ENCODE data around the gene FIP1L1.

FIP1L1 gene

DNA sequence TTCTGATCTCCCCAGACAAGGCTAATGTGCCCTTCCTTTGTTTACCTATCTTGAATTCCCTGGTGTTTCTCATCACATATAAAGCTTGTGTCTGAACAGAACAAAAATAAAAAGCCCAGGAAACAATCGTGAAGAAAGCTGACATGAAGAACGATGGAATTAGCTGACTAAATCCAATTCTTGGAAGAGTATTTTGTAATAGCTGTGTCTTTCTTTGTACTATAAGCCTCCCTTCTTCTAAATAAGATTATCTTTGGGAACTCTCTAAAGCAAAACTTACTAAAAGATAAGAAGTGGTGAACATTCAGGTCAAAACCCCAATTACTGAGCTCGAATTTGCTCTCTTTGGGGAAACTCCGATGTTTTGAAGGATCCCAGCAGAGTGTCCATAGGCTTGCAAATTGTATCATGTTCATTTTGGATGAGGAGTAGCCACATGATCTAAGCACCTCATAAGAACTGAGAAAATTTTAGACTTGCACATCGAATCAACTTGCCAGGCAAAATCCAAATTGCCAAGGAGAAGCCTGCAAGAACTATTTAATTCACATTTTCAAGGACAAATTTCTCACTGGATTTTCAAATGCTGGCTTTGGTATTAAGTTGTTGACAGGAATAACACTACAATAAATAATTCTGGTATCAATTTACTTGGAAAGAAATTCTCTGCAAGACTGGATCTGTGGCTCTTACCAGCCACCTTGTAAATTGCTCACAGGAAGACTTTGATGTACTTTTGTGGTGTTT, 107.6 kb downstream of the FIP1L1 start:
- H3F3A ChIP-seq (ENCODE audit: insufficient read depth), result no peaks in the 10 kb centered on the region
- TF ChIP-seq, protein P1, sequence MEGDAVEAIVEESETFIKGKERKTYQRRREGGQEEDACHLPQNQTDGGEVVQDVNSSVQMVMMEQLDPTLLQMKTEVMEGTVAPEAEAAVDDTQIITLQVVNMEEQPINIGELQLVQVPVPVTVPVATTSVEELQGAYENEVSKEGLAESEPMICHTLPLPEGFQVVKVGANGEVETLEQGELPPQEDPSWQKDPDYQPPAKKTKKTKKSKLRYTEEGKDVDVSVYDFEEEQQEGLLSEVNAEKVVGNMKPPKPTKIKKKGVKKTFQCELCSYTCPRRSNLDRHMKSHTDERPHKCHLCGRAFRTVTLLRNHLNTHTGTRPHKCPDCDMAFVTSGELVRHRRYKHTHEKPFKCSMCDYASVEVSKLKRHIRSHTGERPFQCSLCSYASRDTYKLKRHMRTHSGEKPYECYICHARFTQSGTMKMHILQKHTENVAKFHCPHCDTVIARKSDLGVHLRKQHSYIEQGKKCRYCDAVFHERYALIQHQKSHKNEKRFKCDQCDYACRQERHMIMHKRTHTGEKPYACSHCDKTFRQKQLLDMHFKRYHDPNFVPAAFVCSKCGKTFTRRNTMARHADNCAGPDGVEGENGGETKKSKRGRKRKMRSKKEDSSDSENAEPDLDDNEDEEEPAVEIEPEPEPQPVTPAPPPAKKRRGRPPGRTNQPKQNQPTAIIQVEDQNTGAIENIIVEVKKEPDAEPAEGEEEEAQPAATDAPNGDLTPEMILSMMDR (IDR thresholded peaks at IDR 0.05; ENCODE audit: insufficient read depth, low read length, poor library complexity, severe bottlenecking), result no peak
- TF ChIP-seq EZH2phosphoT487 (conservative IDR thresholded peaks at IDR 0.05; ENCODE audit: low read length), result no peak
- H2AFZ ChIP-seq (ENCODE audit: low read depth, low read length, severe bottlenecking), result no peak overlapping the region

DNA sequence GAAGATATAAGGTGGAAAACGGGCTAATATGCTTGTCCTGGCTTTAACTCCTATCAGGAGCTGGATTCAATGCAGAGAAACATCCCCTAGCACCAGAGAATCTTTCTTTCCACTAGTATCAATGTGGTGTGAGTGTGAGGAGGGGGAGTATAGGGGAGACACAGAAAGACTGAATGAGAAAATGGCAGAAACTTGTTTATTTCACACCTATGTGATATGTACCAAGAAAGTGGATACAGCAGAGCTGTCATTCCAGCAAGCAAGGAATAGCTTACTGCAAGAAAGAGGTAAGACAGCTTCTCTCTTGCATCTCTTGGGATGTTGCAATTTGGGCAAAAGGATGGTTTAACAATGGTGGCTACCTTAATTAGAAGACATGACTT, 108.2 kb downstream of the FIP1L1 start:
- no peaks in the 10 kb centered on the region for H3F3A ChIP-seq (ENCODE audit: insufficient read depth)
- no peaks in the 10 kb centered on the region for H3K36me3 ChIP-seq (ENCODE audit: low read length)
- no peaks in the 10 kb centered on the region for H3K27me3 ChIP-seq (ENCODE audit: low read length)
- no peak overlapping the region for H3K4me2 ChIP-seq (ENCODE audit: low read depth, low read length, poor library complexity, severe bottlenecking)
- no peak overlapping the region for H3K9ac ChIP-seq (ENCODE audit: low read length)
- no peaks in the 10 kb centered on the region for H4K20me1 ChIP-seq (ENCODE audit: low read depth, low read length)
- H3K4me3 ChIP-seq (ENCODE audit: insufficient read depth, low read length, poor library complexity, severe bottlenecking), result no peak overlapping the region
- H3K9me3 ChIP-seq (ENCODE audit: insufficient read depth, low read length), result no peaks in the 10 kb centered on the region
- no peak overlapping the region for H3K27ac ChIP-seq (ENCODE audit: low read depth, low read length)
- no peak overlapping the region for H2AFZ ChIP-seq (ENCODE audit: low read depth, low read length, severe bottlenecking)
- TF ChIP-seq, protein P1 (IDR thresholded peaks at IDR 0.05; ENCODE audit: insufficient read depth, low read length, poor library complexity, severe bottlenecking), result no peak
- no peak for TF ChIP-seq EZH2phosphoT487 (conservative IDR thresholded peaks at IDR 0.05; ENCODE audit: low read length)
- H3K79me2 ChIP-seq (ENCODE audit: insufficient read depth, low read length), result no peaks in the 10 kb centered on the region
- no peaks in the 10 kb centered on the region for H3K9me2 ChIP-seq (replicated peaks; ENCODE audit: insufficient read depth, low read length)

More for the DNA sequence above, 107.6 kb downstream of the FIP1L1 start:
- Histone ChIP-seq H3K4me3 (ENCODE audit: insufficient read depth, low read length, poor library complexity, severe bottlenecking) (no peak overlapping the region), H3K36me3 (ENCODE audit: low read length) (no peaks in the 10 kb centered on the region), H3K27me3 (ENCODE audit: low read length) (no peaks in the 10 kb centered on the region), H3K79me2 (ENCODE audit: insufficient read depth, low read length) (no peaks in the 10 kb centered on the region), H3K27ac (ENCODE audit: low read depth, low read length) (no peak overlapping the region), H3K4me2 (ENCODE audit: low read depth, low read length, poor library complexity, severe bottlenecking) (no peak overlapping the region), H4K20me1 (ENCODE audit: low read depth, low read length) (no peaks in the 10 kb centered on the region), H3K9ac (ENCODE audit: low read length) (no peak overlapping the region), H3K9me3 (ENCODE audit: insufficient read depth, low read length) (no peaks in the 10 kb centered on the region), H3K9me2 (replicated peaks; ENCODE audit: insufficient read depth, low read length) (no peaks in the 10 kb centered on the region)

DNA sequence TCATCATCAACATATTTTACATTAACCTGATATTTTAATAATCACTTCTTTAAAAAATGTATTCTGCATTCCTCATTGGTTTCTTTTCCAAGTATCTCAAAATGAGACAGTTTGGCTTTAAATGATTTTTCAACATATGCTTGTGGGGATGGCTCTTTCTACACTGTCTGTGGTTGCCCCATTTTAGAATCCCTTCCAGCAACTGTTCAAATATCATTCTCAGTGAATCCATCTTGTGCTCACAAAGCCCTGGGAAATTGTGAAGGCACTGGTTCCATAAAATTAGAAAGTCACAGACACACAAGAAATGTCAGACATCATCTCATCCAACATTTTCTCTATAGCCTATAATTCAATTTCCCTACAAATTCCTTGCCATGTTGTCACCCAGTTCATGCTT, 110.3 kb downstream of the FIP1L1 start:
- H3F3A ChIP-seq (ENCODE audit: insufficient read depth), result no peaks in the 10 kb centered on the region
- H3K9me3 ChIP-seq (ENCODE audit: insufficient read depth, low read length), result no peaks in the 10 kb centered on the region
- no peaks in the 10 kb centered on the region for H3K79me2 ChIP-seq (ENCODE audit: insufficient read depth, low read length)
- H4K20me1 ChIP-seq (ENCODE audit: low read depth, low read length), result no peaks in the 10 kb centered on the region
- no peaks in the 10 kb centered on the region for H3K9me2 ChIP-seq (replicated peaks; ENCODE audit: insufficient read depth, low read length)
- no peak overlapping the region for H3K4me2 ChIP-seq (ENCODE audit: low read depth, low read length, poor library complexity, severe bottlenecking)
- no peak overlapping the region for H3K4me3 ChIP-seq (ENCODE audit: insufficient read depth, low read length, poor library complexity, severe bottlenecking)
- H3K27ac ChIP-seq (ENCODE audit: low read depth, low read length), result no peak overlapping the region
- no peaks in the 10 kb centered on the region for H3K27me3 ChIP-seq (ENCODE audit: low read length)
- no peak overlapping the region for H2AFZ ChIP-seq (ENCODE audit: low read depth, low read length, severe bottlenecking)
- no peak for TF ChIP-seq EZH2phosphoT487 (conservative IDR thresholded peaks at IDR 0.05; ENCODE audit: low read length)
- TF ChIP-seq, protein P1 (IDR thresholded peaks at IDR 0.05; ENCODE audit: insufficient read depth, low read length, poor library complexity, severe bottlenecking), result no peak
- H3K36me3 ChIP-seq (ENCODE audit: low read length), result no peaks in the 10 kb centered on the region
- no peak overlapping the region for H3K9ac ChIP-seq (ENCODE audit: low read length)
